Tongue (tissue), 2 donors: ENCODE data around the gene LRG1. TPM values are rescaled to one million over a fixed set of nuclear protein-coding genes. Genes with fewer than 3 reads are reported as not detected.

Source experiments
- DNase-seq: peaks from one replicate; pipeline ENCODE4 v3.0.0-alpha.2; 2015
- total RNA-seq: library from RNA; depleted of rRNA; stranded (reverse); fragments of >200 nt; gene quantifications from one replicate; pipeline ENCODE4 v1.2.3, GENCODE V29; 2014

The LRG1 gene
- total RNA-seq, 1 donor from 2014 or later: 1.5 TPM

DNA sequence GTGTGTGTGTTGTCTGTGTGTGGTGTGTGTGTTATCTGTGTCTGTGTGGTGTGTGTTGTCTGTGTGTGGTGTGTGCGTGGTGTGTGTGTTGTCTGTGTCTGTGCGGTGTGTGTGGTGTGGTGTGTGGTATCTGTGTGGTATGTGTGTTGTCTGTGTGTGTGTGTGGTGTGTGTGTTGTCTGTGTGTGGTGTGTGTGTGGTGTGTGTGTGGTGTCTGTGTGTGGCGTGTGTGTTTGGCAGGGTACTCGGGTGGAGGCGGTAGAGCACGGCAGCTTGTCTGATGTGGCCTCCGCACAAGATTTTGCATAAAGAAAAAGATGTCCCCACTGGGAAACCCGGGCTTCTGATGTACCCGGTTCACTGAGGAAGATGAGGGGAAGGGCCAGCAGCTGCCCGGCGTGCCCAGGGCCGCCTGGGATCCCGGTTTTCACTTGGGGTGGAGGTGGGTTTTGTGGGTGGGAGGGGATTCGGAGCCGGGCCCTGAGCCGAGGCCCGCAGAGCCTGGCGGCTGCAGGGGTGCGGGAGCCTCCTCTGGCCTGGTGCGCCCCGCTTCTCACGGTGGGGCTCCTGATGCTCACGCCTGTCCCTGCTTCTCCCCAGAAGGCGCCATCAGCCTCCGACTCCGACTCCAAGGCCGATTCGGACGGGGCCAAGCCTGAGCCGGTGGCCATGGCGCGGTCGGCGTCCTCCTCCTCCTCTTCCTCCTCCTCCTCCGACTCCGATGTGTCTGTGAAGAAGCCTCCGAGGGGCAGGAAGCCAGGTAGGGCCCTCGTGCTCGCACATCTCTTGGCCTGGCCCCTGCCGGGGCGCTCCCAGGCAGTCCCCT is 46.5 kb downstream of the LRG1 start:
- DNase-seq: no peak

DNA sequence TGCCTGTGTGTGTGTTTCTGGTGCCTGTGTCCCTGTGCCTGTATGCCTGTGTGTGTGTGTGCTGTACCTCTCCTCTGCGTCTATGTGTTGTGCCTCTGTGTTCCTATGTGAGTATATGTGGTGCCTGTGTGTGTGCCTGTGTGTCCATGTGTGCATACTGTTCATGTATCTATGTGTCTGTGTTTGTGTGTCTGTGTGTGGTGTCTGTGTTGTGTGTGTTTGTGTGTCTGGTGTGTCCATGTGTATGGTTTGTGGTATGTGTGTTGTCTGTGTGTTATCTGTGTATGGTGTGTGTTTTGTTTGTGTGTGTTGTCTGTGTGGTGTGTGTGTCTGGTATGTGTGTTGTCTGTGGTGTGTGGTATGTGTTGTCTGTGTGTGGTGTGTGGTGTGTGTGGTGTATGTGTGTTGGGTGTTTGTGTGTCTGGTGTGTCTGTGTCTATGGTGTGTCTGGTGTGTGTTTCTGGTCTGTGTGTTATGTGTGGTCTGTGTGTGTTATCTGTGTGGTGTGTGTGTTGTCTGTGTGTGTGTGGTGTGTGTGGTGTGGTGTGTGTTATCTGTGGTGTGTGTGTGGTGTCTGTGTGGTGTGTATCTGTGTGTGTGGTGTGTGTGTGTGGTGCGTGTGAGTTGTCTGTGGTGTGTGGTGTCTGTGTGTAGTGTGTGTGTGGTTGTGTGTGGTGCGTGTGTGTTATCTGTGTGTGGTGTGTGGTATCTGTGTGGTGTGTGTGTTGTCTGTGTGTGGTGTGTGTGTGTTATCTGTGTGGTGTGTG is 47.3 kb downstream of the LRG1 start:
- no peak for DNase-seq

DNA sequence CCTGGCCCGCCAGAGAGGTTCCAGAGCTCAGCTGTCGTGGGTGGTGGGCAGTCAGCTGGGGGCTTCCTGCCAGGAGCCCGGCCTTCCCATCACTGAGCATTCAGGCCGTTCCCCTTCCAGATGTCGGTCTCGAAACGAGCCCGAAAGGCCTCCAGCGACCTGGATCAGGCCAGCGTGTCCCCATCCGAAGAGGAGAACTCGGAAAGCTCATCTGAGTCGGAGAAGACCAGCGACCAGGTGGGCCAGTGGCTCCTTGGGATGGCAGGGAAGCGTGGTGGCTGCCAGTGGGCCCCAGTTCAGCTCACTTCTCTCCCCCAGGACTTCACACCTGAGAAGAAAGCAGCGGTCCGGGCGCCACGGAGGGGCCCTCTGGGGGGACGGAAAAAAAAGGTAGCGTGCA is 48.4 kb downstream of the LRG1 start:
- DNase-seq: no peak

DNA sequence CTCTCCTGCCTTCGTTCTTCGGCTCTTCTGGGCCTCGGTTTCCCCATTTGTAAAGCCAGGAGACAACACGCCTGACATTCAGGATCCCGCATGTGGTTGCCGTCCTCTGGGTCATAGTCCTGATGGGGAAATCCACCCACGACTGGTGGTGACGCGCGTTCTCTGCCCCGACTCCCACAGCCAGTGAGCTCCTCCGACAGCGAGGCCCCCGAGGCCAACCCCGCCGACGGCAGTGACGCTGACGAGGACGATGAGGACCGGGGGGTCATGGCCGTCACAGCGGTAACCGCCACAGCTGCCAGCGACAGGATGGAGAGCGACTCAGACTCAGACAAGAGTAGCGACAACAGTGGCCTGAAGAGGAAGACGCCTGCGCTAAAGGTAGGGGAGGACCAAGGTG is 51.3 kb downstream of the LRG1 start:
- no peak for DNase-seq

DNA sequence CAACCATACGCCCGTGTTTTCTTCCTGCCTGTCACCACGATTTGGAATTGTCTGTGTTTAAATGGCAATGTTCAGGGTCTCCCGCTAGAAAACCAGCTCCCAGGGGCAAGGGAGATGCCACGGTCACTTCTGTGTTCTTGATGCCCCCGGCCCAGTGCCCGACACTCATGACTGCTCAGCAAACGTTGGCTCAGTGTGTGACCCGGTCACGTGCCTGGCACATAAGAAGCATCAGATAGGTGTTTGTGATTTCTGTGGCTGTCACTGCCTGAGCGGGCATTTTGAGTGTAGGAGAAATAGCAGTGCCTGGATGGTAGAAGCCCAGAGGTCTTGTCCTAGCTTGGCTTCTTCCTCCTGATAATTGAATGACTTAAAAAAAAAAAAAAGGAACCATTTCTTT is 52.3 kb downstream of the LRG1 start:
- no peak for DNase-seq

Other genes with a start within 250 kb of the LRG1 start
- gene TMIGD2, start 237.6 kb downstream of the LRG1 start, total RNA-seq: not detected
- 1.1 TPM for gene FSD1, start 235.4 kb downstream of the LRG1 start, total RNA-seq
- gene STAP2, start 201.2 kb downstream of the LRG1 start, total RNA-seq: 14.7 TPM
- gene MPND, start 196.5 kb downstream of the LRG1 start, total RNA-seq: 11.3 TPM
- 37.6 TPM for gene SH3GL1, start 139.5 kb downstream of the LRG1 start, total RNA-seq
- 9.8 TPM for gene CHAF1A, start 137.4 kb downstream of the LRG1 start, total RNA-seq
- gene UBXN6, start 82.2 kb downstream of the LRG1 start, total RNA-seq: 92.2 TPM
- gene HDGFL2, start 67.7 kb downstream of the LRG1 start, total RNA-seq: 48.8 TPM
- gene PLIN4, start 21.6 kb downstream of the LRG1 start, total RNA-seq: 38.0 TPM
- gene PLIN5, start 4.8 kb downstream of the LRG1 start, total RNA-seq: 4.8 TPM
- gene SEMA6B, start 19.6 kb upstream of the LRG1 start, total RNA-seq: 15.4 TPM
- 12.0 TPM for gene TNFAIP8L1, start 99.5 kb upstream of the LRG1 start, total RNA-seq
- 43.9 TPM for gene MYDGF, start 130.3 kb upstream of the LRG1 start, total RNA-seq
- gene DPP9, start 183.8 kb upstream of the LRG1 start, total RNA-seq: 26.4 TPM